Stimulated activated CD4-positive, alpha-beta T cell treated with anti-CD3 and anti-CD28 coated beads, Interleukin-12 subunit alpha, Interleukin-12 subunit beta, amount 100 ng/mL, for 48 hours (primary cell): ENCODE results near the gene KDM4B.
"Not testable (repeated sequence)": the region's sequence is repeated elsewhere in the genome, so short reads cannot be mapped to it uniquely, and the experiment has no call there.

Experiments used
- DNase-seq, 3 donors: peaks; one replicate each; pipeline ENCODE4 v3.0.0-alpha.2; 2020; ENCODE audit warnings: low read depth in 2 of 3, low spot score in 1 of 3

The KDM4B gene

GRCh38 chr19:4967738-4968461 lies 1.0 kb upstream of the KDM4B start:
- no peak for DNase-seq

GRCh38 chr19:4969292-4969771 lies 419 bp downstream of the KDM4B start:
- DNase-seq = no peak

GRCh38 chr19:4969772-4970531 lies 1.0 kb downstream of the KDM4B start:
- no peak for DNase-seq

GRCh38 chr19:4970558-4971423 lies 1.9 kb downstream of the KDM4B start:
- DNase-seq = no peak

GRCh38 chr19:4971424-4971793 lies 2.5 kb downstream of the KDM4B start:
- DNase-seq = no peak

GRCh38 chr19:4971816-4972495 lies 3.0 kb downstream of the KDM4B start:
- DNase-seq = no peak

GRCh38 chr19:4972509-4973230 lies 3.8 kb downstream of the KDM4B start:
- DNase-seq = no peak

- DNase-seq = no peak
These were observed 6.1 kb downstream of the KDM4B start for GRCh38 chr19:4974880-4975469.

- DNase-seq = not testable (repeated sequence)
These were observed 6.7 kb downstream of the KDM4B start for GRCh38 chr19:4975601-4976000.

GRCh38 chr19:4976401-4977298 lies 7.7 kb downstream of the KDM4B start:
- DNase-seq = no peak

- DNase-seq = no peak
These were observed 8.6 kb downstream of the KDM4B start for GRCh38 chr19:4977299-4978174.

GRCh38 chr19:4979211-4979807 lies 10.4 kb downstream of the KDM4B start:
- DNase-seq = no peak

- no peak for DNase-seq
These were observed 11.2 kb downstream of the KDM4B start for GRCh38 chr19:4980067-4980466.

GRCh38 chr19:4980838-4981680 lies 12.1 kb downstream of the KDM4B start:
- no peak for DNase-seq

- no peak for DNase-seq
These were observed 12.7 kb downstream of the KDM4B start for GRCh38 chr19:4981681-4981958.

- DNase-seq = no peak
These were observed 14.6 kb downstream of the KDM4B start for GRCh38 chr19:4983346-4984105.
